ENCODE data around the gene RTN4R.
"Not testable (repeated sequence)": the region's sequence is repeated elsewhere in the genome, so short reads cannot be mapped to it uniquely, and the experiment has no call there.

RTN4R gene

GRCh38 chr22:20270190-20271113, 2.3 kb upstream of the RTN4R start:
- H3K4me3 ChIP-seq (ENCODE audit: insufficient read depth, low read depth, low read length, poor library complexity, severe bottlenecking); H3K27ac ChIP-seq (ENCODE audit: insufficient read depth, low read length, poor library complexity, severe bottlenecking); H3K9me3 ChIP-seq (ENCODE audit: control insufficient read depth, low read length); H3K27me3 ChIP-seq (replicated peaks; ENCODE audit: control insufficient read depth, insufficient read depth, low read length, poor library complexity, severe bottlenecking); DNase-seq; H3K36me3 ChIP-seq (ENCODE audit: control insufficient read depth, insufficient read depth, low read length): not testable (repeated sequence)
- H3K4me1 ChIP-seq (ENCODE audit: control insufficient read depth, insufficient read depth, low read length, poor library complexity, severe bottlenecking): peaks cover 10% of the 10 kb centered on the region

- H3K4me1 ChIP-seq (ENCODE audit: control insufficient read depth, insufficient read depth, low read length, poor library complexity, severe bottlenecking): peaks cover 10% of the 10 kb centered on the region
- H3K9me3 ChIP-seq (ENCODE audit: control insufficient read depth, low read length); H3K4me3 ChIP-seq (ENCODE audit: insufficient read depth, low read depth, low read length, poor library complexity, severe bottlenecking); H3K27me3 ChIP-seq (replicated peaks; ENCODE audit: control insufficient read depth, insufficient read depth, low read length, poor library complexity, severe bottlenecking); DNase-seq; H3K36me3 ChIP-seq (ENCODE audit: control insufficient read depth, insufficient read depth, low read length); H3K27ac ChIP-seq (ENCODE audit: insufficient read depth, low read length, poor library complexity, severe bottlenecking): not testable (repeated sequence)
These were observed 1.6 kb upstream of the RTN4R start for GRCh38 chr22:20269673-20270072.

- peaks cover 10% of the 10 kb centered on the region for H3K4me1 ChIP-seq (ENCODE audit: control insufficient read depth, insufficient read depth, low read length, poor library complexity, severe bottlenecking)
- H3K27me3 ChIP-seq (replicated peaks; ENCODE audit: control insufficient read depth, insufficient read depth, low read length, poor library complexity, severe bottlenecking); DNase-seq; H3K27ac ChIP-seq (ENCODE audit: insufficient read depth, low read length, poor library complexity, severe bottlenecking); H3K9me3 ChIP-seq (ENCODE audit: control insufficient read depth, low read length); H3K36me3 ChIP-seq (ENCODE audit: control insufficient read depth, insufficient read depth, low read length); H3K4me3 ChIP-seq (ENCODE audit: insufficient read depth, low read depth, low read length, poor library complexity, severe bottlenecking): not testable (repeated sequence)
These were observed 1.1 kb upstream of the RTN4R start for GRCh38 chr22:20269201-20269600.

DNA sequence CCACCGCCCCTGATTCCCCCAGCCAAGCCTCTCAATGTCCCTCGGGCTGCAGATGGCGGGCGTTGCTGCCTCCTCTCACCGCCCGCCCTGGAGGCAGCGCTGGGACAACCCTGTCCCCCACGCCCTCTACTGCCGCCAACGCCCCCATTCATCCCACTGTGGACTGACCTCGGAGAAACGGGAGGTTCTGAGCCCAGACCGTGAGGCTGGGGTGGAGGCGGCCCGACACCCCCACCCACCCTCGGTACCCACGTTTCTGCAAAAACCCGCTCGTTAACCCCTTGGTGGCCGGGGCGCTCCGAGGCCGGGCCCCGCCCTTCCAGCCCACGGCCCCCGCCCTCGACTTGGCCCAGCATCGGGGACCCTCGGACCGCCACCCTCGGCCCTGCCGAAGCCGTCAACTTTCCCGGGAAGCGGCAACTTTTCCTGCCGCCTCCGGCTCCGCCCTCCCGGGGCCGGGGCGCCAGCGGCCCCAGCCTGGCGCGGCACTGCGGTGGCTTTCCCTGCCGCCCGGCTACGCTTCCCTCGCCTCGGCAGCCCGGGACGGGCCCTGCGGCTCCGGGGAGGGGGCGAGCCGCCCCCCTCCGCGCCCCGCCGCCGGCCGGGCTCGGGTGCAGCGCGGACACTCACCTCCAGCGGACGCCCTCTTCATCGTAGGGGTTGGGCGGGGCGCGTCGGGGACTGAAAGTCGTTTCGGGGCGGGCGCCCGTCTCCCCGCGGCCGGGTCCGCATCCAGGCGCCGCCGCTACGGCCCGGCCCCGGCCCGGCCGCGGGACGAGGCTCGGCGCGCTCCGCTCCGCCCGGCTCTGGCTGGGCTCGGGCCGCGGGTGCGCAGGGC, 458 bp downstream of the RTN4R start:
- H3K9me3 ChIP-seq (ENCODE audit: control insufficient read depth, low read length): no peaks in the 10 kb centered on the region
- DNase-seq: no peak

DNA sequence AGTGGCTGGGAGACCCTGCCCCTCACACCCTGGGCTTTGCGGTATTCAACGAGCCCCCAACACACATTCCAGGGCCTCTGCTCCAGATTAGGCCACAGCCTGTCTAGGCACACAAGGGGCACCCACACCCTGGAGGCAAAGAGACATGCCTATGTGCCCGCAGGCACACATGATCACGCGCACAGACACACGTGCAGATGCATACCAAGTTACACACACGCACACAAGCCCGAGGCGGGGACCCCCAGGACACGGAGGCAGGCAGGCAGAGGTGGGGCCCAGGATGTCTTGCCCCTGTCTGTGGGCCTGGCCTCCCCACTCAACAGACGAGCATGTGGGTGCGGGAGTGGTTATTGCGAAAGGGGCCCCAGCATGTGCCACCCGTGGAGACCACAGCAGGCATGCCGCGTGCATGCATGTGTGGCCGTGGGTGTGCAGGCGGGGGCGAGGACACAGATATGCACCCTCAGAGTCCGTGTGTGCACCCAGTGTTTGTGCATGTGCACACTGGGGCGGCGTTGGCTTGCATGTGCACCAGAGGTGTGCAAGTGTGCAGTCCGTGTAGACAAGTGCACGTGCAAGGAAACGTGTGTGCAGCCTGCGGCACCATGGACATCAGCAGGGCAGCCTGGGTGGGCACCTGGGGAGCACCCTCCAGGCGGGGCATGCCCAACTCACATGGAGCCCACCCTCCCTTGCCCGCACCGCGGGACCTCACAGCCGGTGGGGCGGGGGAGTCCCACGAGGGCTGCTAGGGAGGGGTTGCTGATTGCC, 1.3 kb downstream of the RTN4R start:
- not testable (repeated sequence) for DNase-seq

More for the DNA sequence above, 458 bp downstream of the RTN4R start:
- Histone ChIP-seq H3K4me3 (ENCODE audit: insufficient read depth, low read depth, low read length, poor library complexity, severe bottlenecking) (peak overlapping the region; percentile 29), H3K27ac (ENCODE audit: insufficient read depth, low read length, poor library complexity, severe bottlenecking) (no peak overlapping the region), H3K4me1 (ENCODE audit: control insufficient read depth, insufficient read depth, low read length, poor library complexity, severe bottlenecking) (peaks cover 10% of the 10 kb centered on the region), H3K27me3 (replicated peaks; ENCODE audit: control insufficient read depth, insufficient read depth, low read length, poor library complexity, severe bottlenecking) (peaks cover 5% of the 10 kb centered on the region), H3K36me3 (ENCODE audit: control insufficient read depth, insufficient read depth, low read length) (no peaks in the 10 kb centered on the region)

DNA sequence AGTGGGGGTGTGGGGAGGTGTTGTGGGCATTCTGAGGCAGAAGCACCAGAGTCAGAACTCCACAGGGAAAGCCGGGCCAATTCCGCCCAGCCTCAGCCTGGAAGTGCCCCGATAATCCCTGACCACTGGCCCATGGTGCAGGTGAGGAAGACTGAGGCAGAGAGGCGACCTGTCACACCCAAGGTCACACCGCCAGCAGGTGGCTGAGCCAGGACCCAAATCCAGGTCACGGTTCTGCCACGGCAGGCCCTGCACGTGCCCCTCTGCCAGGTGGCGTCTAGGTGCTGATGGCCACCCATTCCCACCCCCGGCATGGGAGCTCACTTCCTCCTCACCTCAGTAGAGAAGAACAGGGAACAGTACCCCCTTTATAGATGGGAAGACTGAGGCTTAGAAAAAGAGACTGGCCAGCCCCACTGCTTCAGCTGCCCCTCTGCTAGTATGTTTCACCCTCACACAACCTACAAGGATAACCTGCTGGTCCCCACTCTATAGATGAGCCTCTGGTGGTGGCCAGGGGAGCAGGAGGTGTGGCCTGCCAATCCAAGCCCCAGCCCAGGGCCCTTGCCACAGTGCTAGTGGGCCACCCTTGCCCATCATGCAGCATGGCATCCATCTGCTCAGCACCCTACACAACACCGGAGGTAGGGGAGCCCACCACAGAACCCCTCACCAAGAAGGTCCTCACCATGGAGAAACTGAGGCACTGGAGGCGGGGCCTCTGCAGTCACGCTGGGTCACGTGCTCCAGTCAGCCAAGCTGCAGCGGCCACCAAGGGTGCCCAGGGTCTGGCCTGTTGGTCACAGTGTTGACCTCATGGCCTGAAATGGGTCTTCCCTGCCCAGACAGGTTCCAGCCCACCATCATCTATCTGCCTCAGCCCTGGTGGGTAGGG, 2.1 kb downstream of the RTN4R start:
- H3K36me3 ChIP-seq (ENCODE audit: control insufficient read depth, insufficient read depth, low read length); H3K4me3 ChIP-seq (ENCODE audit: insufficient read depth, low read depth, low read length, poor library complexity, severe bottlenecking); DNase-seq; H3K27me3 ChIP-seq (replicated peaks; ENCODE audit: control insufficient read depth, insufficient read depth, low read length, poor library complexity, severe bottlenecking); H3K27ac ChIP-seq (ENCODE audit: insufficient read depth, low read length, poor library complexity, severe bottlenecking); H3K9me3 ChIP-seq (ENCODE audit: control insufficient read depth, low read length): not testable (repeated sequence)
- H3K4me1 ChIP-seq (ENCODE audit: control insufficient read depth, insufficient read depth, low read length, poor library complexity, severe bottlenecking): peaks cover 10% of the 10 kb centered on the region

More for the DNA sequence above, 1.3 kb downstream of the RTN4R start:
- Histone ChIP-seq H3K4me3 (ENCODE audit: insufficient read depth, low read depth, low read length, poor library complexity, severe bottlenecking) (peak overlapping the region; percentile 29), H3K4me1 (ENCODE audit: control insufficient read depth, insufficient read depth, low read length, poor library complexity, severe bottlenecking) (peaks cover 10% of the 10 kb centered on the region)
- not testable (repeated sequence) for H3K27ac ChIP-seq (ENCODE audit: insufficient read depth, low read length, poor library complexity, severe bottlenecking); H3K9me3 ChIP-seq (ENCODE audit: control insufficient read depth, low read length); H3K27me3 ChIP-seq (replicated peaks; ENCODE audit: control insufficient read depth, insufficient read depth, low read length, poor library complexity, severe bottlenecking); H3K36me3 ChIP-seq (ENCODE audit: control insufficient read depth, insufficient read depth, low read length)

- Histone ChIP-seq H3K36me3 (ENCODE audit: control insufficient read depth, insufficient read depth, low read length) (no peaks in the 10 kb centered on the region), H3K27ac (ENCODE audit: insufficient read depth, low read length, poor library complexity, severe bottlenecking) (no peak overlapping the region), H3K4me3 (ENCODE audit: insufficient read depth, low read depth, low read length, poor library complexity, severe bottlenecking) (no peak overlapping the region), H3K9me3 (ENCODE audit: control insufficient read depth, low read length) (no peaks in the 10 kb centered on the region), H3K4me1 (ENCODE audit: control insufficient read depth, insufficient read depth, low read length, poor library complexity, severe bottlenecking) (peaks cover 10% of the 10 kb centered on the region), H3K27me3 (replicated peaks; ENCODE audit: control insufficient read depth, insufficient read depth, low read length, poor library complexity, severe bottlenecking) (peaks cover 5% of the 10 kb centered on the region)
- DNase-seq: no peak
These were observed 3.3 kb downstream of the RTN4R start for GRCh38 chr22:20264614-20265452.

GRCh38 chr22:20263404-20264281, 4.5 kb downstream of the RTN4R start:
- not testable (repeated sequence) for H3K27me3 ChIP-seq (replicated peaks; ENCODE audit: control insufficient read depth, insufficient read depth, low read length, poor library complexity, severe bottlenecking); H3K4me3 ChIP-seq (ENCODE audit: insufficient read depth, low read depth, low read length, poor library complexity, severe bottlenecking); H3K9me3 ChIP-seq (ENCODE audit: control insufficient read depth, low read length); H3K36me3 ChIP-seq (ENCODE audit: control insufficient read depth, insufficient read depth, low read length); H3K27ac ChIP-seq (ENCODE audit: insufficient read depth, low read length, poor library complexity, severe bottlenecking); DNase-seq
- peaks cover 10% of the 10 kb centered on the region for H3K4me1 ChIP-seq (ENCODE audit: control insufficient read depth, insufficient read depth, low read length, poor library complexity, severe bottlenecking)
